ENCODE measurements around the gene LTC4S.
"Not testable (repeated sequence)": the region's sequence is repeated elsewhere in the genome, so short reads cannot be mapped to it uniquely, and the experiment has no call there.

The LTC4S gene

GRCh38 chr5:179827680-179828079 is 33.9 kb downstream of the LTC4S start:
- no peak for DNase-seq

- peak in 1 of 14 donors; percentile 73 for DNase-seq
Observed at GRCh38 chr5:179828756-179829421, 35.1 kb downstream of the LTC4S start.

- DNase-seq, result no peak
Observed at GRCh38 chr5:179829732-179830435, 36.1 kb downstream of the LTC4S start.

GRCh38 chr5:179830818-179831468 is 37.2 kb downstream of the LTC4S start:
- DNase-seq, result no peak

- no peak for DNase-seq
Observed at GRCh38 chr5:179832039-179832745, 38.4 kb downstream of the LTC4S start.

- DNase-seq, result peak in 1 of 14 donors; percentile 85
Observed at GRCh38 chr5:179833056-179833708, 39.4 kb downstream of the LTC4S start.

GRCh38 chr5:179833709-179834070 is 39.9 kb downstream of the LTC4S start:
- no peak for DNase-seq

- no peak for DNase-seq
Observed at GRCh38 chr5:179834120-179834519, 40.3 kb downstream of the LTC4S start.

- not testable (repeated sequence) for DNase-seq
Observed at GRCh38 chr5:179834871-179835270, 41.1 kb downstream of the LTC4S start.

- DNase-seq, result no peak
Observed at GRCh38 chr5:179836225-179837019, 42.6 kb downstream of the LTC4S start.

GRCh38 chr5:179837076-179838011 is 43.6 kb downstream of the LTC4S start:
- DNase-seq, result no peak

GRCh38 chr5:179839328-179840256 is 45.8 kb downstream of the LTC4S start:
- no peak for DNase-seq

GRCh38 chr5:179840321-179840720 is 46.5 kb downstream of the LTC4S start:
- DNase-seq, result no peak

GRCh38 chr5:179840766-179841165 is 47.0 kb downstream of the LTC4S start:
- DNase-seq, result no peak

GRCh38 chr5:179841621-179842020 is 47.8 kb downstream of the LTC4S start:
- no peak for DNase-seq
